GM23338 (cell line): ENCODE results near the gene TK1. TPM values are rescaled to one million over a fixed set of nuclear protein-coding genes. Genes with fewer than 3 reads are reported as not detected.

Experiments
- ATAC-seq: fragments of 200-7000 bp; cut with Tn5 transposase; 3 replicates; pipeline ENCODE4 v1.9.1; 2020
- DNase-seq: peaks from one replicate; pipeline ENCODE4 v3.0.0-alpha.2; 2015; ENCODE audit warnings: low spot score
- H2AFZ ChIP-seq: fragments of 200-600 bp; sonication (generic); 2 replicates; pipeline ENCODE4 v1.8.0; 2016; ENCODE audit warnings: antibody characterized with exemption, mild to moderate bottlenecking, moderate library complexity
- H3F3A ChIP-seq: fragments of 200-600 bp; sonication (generic); replicated peaks from 2 replicates; pipeline ENCODE4 v1.8.0; 2017; ENCODE audit warnings: antibody characterized with exemption, mixed run types, low read depth
- H3K27ac ChIP-seq: fragments of 200-600 bp; sonication (generic); 2 replicates; pipeline ENCODE4 v1.6.1; 2016; ENCODE audit warnings: low read depth
- H3K27me3 ChIP-seq: fragments of 200-600 bp; sonication (generic); 2 replicates; pipeline ENCODE4 v1.8.0; 2016; ENCODE audit warnings: mild to moderate bottlenecking, mixed run types, moderate library complexity; ENCODE audit not compliant: insufficient read depth
- H3K36me3 ChIP-seq: fragments of 200-600 bp; sonication (generic); 2 replicates; pipeline ENCODE4 v1.8.0; 2016; ENCODE audit warnings: mild to moderate bottlenecking; ENCODE audit not compliant: insufficient read depth
- H3K4me1 ChIP-seq: fragments of 200-600 bp; sonication (generic); 2 replicates; pipeline ENCODE4 v1.8.0; 2016; ENCODE audit warnings: mild to moderate bottlenecking, moderate library complexity; ENCODE audit not compliant: insufficient read depth
- H3K4me2 ChIP-seq: fragments of 200-600 bp; sonication (generic); 2 replicates; pipeline ENCODE4 v1.7.1; 2017; ENCODE audit warnings: mixed run types
- H3K4me3 ChIP-seq: fragments of 200-600 bp; sonication (generic); 2 replicates; pipeline ENCODE4 v1.6.1; 2016; ENCODE audit warnings: mixed run types
- H3K79me2 ChIP-seq: fragments of 200-600 bp; sonication (generic); replicated peaks from 2 replicates; pipeline ENCODE4 v1.8.0; 2017; ENCODE audit warnings: mild to moderate bottlenecking; ENCODE audit not compliant: insufficient read depth
- H3K9me2 ChIP-seq: fragments of 200-600 bp; sonication (generic); 2 replicates; pipeline ENCODE4 v1.8.0; 2017; ENCODE audit not compliant: insufficient read depth
- H4K20me1 ChIP-seq: fragments of 200-600 bp; sonication (generic); replicated peaks from 2 replicates; pipeline ENCODE4 v1.8.0; 2017; ENCODE audit warnings: mild to moderate bottlenecking; ENCODE audit not compliant: insufficient read depth
- H3K27ac Mint-ChIP-seq: 2 replicates; pipeline ENCODE4 v1.8.0; 2020; ENCODE audit warnings: inconsistent platforms, mild to moderate bottlenecking, moderate library complexity, mixed read lengths
- H3K27me3 Mint-ChIP-seq: 3 replicates; pipeline ENCODE4 v1.8.0; 2022; ENCODE audit warnings: low read depth, mild to moderate bottlenecking, moderate library complexity, mixed read lengths, inconsistent platforms; ENCODE audit not compliant: insufficient read depth, poor library complexity
- H3K36me3 Mint-ChIP-seq: 3 replicates; pipeline ENCODE4 v1.8.0; 2021; ENCODE audit warnings: low read depth, mild to moderate bottlenecking, inconsistent platforms, moderate library complexity, mixed read lengths
- H3K4me1 Mint-ChIP-seq: 3 replicates; pipeline ENCODE4 v1.8.0; 2020; ENCODE audit warnings: mild to moderate bottlenecking, inconsistent platforms, mixed read lengths
- H3K4me3 Mint-ChIP-seq: 3 replicates; pipeline ENCODE4 v1.8.0; 2021; ENCODE audit warnings: moderate library complexity, mild to moderate bottlenecking, inconsistent platforms, mixed read lengths
- H3K9me3 Mint-ChIP-seq: 3 replicates; pipeline ENCODE4 v1.8.0; 2020; ENCODE audit warnings: moderate library complexity, mild to moderate bottlenecking, inconsistent platforms, mixed read lengths
- CREB1 ChIP-seq: fragments of 250-450 bp; sonication (Bioruptor Pico); IDR thresholded peaks from 2 replicates; pipeline ENCODE4 v1.5.0; 2020; ENCODE audit warnings: low read depth, mild to moderate bottlenecking, moderate library complexity
- CTCF ChIP-seq, 2 experiments: fragments of 200-600 bp in 1 of 2; sonication (generic) in 1 of 2; conservative IDR thresholded peaks; 2 replicates each; pipeline versions ENCODE4 v1.5.1 to v1.6.1; 2016 to 2017; ENCODE audit warnings: antibody characterized with exemption in 2 of 2, low read depth in 2 of 2, mild to moderate bottlenecking in 2 of 2, moderate library complexity in 1 of 2
- EZH2 ChIP-seq: fragments of 200-600 bp; sonication (generic); IDR thresholded peaks from one replicate; pipeline ENCODE4 v1.8.0; 2017; ENCODE audit warnings: antibody characterized with exemption, mild to moderate bottlenecking, low read depth; ENCODE audit not compliant: unreplicated experiment
- EZH2phosphoT487 ChIP-seq: fragments of 200-600 bp; sonication (generic); IDR thresholded peaks from one replicate; pipeline ENCODE4 v1.8.1; 2018; ENCODE audit warnings: antibody characterized with exemption; ENCODE audit not compliant: unreplicated experiment
- JUNB ChIP-seq: IDR thresholded peaks from one replicate; pipeline ENCODE4 v1.6.1; 2016; ENCODE audit warnings: antibody characterized with exemption; ENCODE audit not compliant: unreplicated experiment
- NANOG ChIP-seq: IDR thresholded peaks from 2 replicates; pipeline ENCODE4 v1.6.1; 2016; ENCODE audit warnings: antibody characterized with exemption, borderline replicate concordance
- POLR2AphosphoS5 ChIP-seq: IDR thresholded peaks from 2 replicates; pipeline ENCODE4 v1.6.1; 2016; ENCODE audit warnings: antibody characterized with exemption, low read depth
- STAT1 ChIP-seq: IDR thresholded peaks from one replicate; pipeline ENCODE4 v1.6.1; 2016; ENCODE audit warnings: antibody characterized with exemption; ENCODE audit not compliant: unreplicated experiment
- ZNF114 ChIP-seq: fragments of 250-450 bp; sonication (Bioruptor Pico); IDR thresholded peaks from 2 replicates; pipeline ENCODE4 v1.5.0; 2020; ENCODE audit warnings: mild to moderate bottlenecking, moderate library complexity
- ZNF331 ChIP-seq: fragments of 250-450 bp; sonication (Bioruptor Pico); IDR thresholded peaks from 2 replicates; pipeline ENCODE4 v1.5.0; 2020; ENCODE audit warnings: low read depth, mild to moderate bottlenecking, moderate library complexity
- polyA plus RNA-seq: library from polyadenylated mRNA; unstranded; fragments of >200 nt; fragmentation: Nextera tagmentation; extraction: Ambion mirVana; gene quantifications from 2 replicates; pipeline ENCODE4 v1.2.1, GENCODE V29; 2016
- total RNA-seq: library from RNA; depleted of rRNA; stranded (reverse); fragments of >200 nt; shearing (Covaris generic); gene quantifications from 2 replicates; pipeline ENCODE4 v1.2.3, GENCODE V29; 2014
- TF ChIP-seq, protein P1 (sequence below): IDR thresholded peaks from one replicate; pipeline ENCODE4 v1.6.1; 2018; ENCODE audit warnings: antibody characterized with exemption; ENCODE audit not compliant: unreplicated experiment
- TF ChIP-seq, protein P2 (sequence below): IDR thresholded peaks from 2 replicates; pipeline ENCODE4 v1.6.1; 2016; ENCODE audit warnings: antibody characterized with exemption
- TF ChIP-seq, protein P3 (sequence below): fragments of 250-450 bp; sonication (Bioruptor Pico); IDR thresholded peaks from 2 replicates; pipeline ENCODE4 v1.5.0; 2020; ENCODE audit warnings: mild to moderate bottlenecking, moderate library complexity

Gene TK1
- total and polyA plus RNA-seq, 2 experiments from 2014 or later = 74.5 to 84.4 TPM

- no peak overlapping the region for H3K4me3 Mint-ChIP-seq
- Histone ChIP-seq H3K27me3 (peaks cover 17% of the 10 kb centered on the region), H3K27ac (no peak overlapping the region), H2AFZ (no peak overlapping the region), H4K20me1 (no peaks in the 10 kb centered on the region; the same call in 1 of the 2 replicates), H3K4me1 (no peaks in the 10 kb centered on the region), H3K4me3 (no peak overlapping the region), H3K4me2 (no peak overlapping the region), H3F3A (peaks cover 31% of the 10 kb centered on the region), H3K36me3 (peaks cover 11% of the 10 kb centered on the region), H3K9me2 (no peaks in the 10 kb centered on the region), H3K79me2 (no peaks in the 10 kb centered on the region)
- H3K27ac Mint-ChIP-seq = no peak overlapping the region
- DNase-seq = no peak
- no peaks in the 10 kb centered on the region for H3K9me3 Mint-ChIP-seq
- no peak for TF ChIP-seq CREB1 (CRISPR knock-in tag)
- TF ChIP-seq ZNF331 (CRISPR knock-in tag) = no peak
- no peak for TF ChIP-seq EZH2
- TF ChIP-seq NANOG = no peak
- TF ChIP-seq STAT1 = no peak
- TF ChIP-seq, protein P1, sequence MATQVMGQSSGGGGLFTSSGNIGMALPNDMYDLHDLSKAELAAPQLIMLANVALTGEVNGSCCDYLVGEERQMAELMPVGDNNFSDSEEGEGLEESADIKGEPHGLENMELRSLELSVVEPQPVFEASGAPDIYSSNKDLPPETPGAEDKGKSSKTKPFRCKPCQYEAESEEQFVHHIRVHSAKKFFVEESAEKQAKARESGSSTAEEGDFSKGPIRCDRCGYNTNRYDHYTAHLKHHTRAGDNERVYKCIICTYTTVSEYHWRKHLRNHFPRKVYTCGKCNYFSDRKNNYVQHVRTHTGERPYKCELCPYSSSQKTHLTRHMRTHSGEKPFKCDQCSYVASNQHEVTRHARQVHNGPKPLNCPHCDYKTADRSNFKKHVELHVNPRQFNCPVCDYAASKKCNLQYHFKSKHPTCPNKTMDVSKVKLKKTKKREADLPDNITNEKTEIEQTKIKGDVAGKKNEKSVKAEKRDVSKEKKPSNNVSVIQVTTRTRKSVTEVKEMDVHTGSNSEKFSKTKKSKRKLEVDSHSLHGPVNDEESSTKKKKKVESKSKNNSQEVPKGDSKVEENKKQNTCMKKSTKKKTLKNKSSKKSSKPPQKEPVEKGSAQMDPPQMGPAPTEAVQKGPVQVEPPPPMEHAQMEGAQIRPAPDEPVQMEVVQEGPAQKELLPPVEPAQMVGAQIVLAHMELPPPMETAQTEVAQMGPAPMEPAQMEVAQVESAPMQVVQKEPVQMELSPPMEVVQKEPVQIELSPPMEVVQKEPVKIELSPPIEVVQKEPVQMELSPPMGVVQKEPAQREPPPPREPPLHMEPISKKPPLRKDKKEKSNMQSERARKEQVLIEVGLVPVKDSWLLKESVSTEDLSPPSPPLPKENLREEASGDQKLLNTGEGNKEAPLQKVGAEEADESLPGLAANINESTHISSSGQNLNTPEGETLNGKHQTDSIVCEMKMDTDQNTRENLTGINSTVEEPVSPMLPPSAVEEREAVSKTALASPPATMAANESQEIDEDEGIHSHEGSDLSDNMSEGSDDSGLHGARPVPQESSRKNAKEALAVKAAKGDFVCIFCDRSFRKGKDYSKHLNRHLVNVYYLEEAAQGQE = no peak
- TF ChIP-seq POLR2AphosphoS5 = no peak
- TF ChIP-seq JUNB = no peak
- no peak for TF ChIP-seq EZH2phosphoT487
- TF ChIP-seq, protein P2, sequence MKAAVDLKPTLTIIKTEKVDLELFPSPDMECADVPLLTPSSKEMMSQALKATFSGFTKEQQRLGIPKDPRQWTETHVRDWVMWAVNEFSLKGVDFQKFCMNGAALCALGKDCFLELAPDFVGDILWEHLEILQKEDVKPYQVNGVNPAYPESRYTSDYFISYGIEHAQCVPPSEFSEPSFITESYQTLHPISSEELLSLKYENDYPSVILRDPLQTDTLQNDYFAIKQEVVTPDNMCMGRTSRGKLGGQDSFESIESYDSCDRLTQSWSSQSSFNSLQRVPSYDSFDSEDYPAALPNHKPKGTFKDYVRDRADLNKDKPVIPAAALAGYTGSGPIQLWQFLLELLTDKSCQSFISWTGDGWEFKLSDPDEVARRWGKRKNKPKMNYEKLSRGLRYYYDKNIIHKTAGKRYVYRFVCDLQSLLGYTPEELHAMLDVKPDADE = no peak
- no peak for TF ChIP-seq CTCF (conservative IDR thresholded peaks at IDR 0.05; ENCODE audit: low read depth in 2 of 2)
- TF ChIP-seq, protein P3, sequence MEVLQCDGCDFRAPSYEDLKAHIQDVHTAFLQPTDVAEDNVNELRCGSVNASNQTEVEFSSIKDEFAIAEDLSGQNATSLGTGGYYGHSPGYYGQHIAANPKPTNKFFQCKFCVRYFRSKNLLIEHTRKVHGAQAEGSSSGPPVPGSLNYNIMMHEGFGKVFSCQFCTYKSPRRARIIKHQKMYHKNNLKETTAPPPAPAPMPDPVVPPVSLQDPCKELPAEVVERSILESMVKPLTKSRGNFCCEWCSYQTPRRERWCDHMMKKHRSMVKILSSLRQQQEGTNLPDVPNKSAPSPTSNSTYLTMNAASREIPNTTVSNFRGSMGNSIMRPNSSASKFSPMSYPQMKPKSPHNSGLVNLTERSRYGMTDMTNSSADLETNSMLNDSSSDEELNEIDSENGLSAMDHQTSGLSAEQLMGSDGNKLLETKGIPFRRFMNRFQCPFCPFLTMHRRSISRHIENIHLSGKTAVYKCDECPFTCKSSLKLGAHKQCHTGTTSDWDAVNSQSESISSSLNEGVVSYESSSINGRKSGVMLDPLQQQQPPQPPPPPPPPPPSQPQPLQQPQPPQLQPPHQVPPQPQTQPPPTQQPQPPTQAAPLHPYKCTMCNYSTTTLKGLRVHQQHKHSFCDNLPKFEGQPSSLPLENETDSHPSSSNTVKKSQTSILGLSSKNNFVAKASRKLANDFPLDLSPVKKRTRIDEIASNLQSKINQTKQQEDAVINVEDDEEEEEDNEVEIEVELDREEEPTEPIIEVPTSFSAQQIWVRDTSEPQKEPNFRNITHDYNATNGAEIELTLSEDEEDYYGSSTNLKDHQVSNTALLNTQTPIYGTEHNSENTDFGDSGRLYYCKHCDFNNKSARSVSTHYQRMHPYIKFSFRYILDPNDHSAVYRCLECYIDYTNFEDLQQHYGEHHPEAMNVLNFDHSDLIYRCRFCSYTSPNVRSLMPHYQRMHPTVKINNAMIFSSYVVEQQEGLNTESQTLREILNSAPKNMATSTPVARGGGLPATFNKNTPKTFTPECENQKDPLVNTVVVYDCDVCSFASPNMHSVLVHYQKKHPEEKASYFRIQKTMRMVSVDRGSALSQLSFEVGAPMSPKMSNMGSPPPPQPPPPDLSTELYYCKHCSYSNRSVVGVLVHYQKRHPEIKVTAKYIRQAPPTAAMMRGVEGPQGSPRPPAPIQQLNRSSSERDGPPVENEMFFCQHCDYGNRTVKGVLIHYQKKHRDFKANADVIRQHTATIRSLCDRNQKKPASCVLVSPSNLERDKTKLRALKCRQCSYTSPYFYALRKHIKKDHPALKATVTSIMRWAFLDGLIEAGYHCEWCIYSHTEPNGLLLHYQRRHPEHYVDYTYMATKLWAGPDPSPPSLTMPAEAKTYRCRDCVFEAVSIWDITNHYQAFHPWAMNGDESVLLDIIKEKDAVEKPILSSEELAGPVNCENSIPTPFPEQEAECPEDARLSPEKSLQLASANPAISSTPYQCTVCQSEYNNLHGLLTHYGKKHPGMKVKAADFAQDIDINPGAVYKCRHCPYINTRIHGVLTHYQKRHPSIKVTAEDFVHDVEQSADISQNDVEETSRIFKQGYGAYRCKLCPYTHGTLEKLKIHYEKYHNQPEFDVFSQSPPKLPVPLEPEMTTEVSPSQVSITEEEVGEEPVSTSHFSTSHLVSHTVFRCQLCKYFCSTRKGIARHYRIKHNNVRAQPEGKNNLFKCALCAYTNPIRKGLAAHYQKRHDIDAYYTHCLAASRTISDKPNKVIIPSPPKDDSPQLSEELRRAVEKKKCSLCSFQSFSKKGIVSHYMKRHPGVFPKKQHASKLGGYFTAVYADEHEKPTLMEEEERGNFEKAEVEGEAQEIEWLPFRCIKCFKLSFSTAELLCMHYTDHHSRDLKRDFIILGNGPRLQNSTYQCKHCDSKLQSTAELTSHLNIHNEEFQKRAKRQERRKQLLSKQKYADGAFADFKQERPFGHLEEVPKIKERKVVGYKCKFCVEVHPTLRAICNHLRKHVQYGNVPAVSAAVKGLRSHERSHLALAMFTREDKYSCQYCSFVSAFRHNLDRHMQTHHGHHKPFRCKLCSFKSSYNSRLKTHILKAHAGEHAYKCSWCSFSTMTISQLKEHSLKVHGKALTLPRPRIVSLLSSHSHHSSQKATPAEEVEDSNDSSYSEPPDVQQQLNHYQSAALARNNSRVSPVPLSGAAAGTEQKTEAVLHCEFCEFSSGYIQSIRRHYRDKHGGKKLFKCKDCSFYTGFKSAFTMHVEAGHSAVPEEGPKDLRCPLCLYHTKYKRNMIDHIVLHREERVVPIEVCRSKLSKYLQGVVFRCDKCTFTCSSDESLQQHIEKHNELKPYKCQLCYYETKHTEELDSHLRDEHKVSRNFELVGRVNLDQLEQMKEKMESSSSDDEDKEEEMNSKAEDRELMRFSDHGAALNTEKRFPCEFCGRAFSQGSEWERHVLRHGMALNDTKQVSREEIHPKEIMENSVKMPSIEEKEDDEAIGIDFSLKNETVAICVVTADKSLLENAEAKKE (CRISPR knock-in tag) = no peak
- TF ChIP-seq ZNF114 (CRISPR knock-in tag) = no peak
- peaks cover 7% of the 10 kb centered on the region for H3K4me1 Mint-ChIP-seq
- peaks cover 28% of the 10 kb centered on the region for H3K36me3 Mint-ChIP-seq
- ATAC-seq = peak; percentile 14
- H3K27me3 Mint-ChIP-seq = peaks cover 18% of the 10 kb centered on the region
Observed at GRCh38 chr17:78226759-78227454, 40.1 kb upstream of the TK1 start.
